HepG2 (cell line): ENCODE measurements around the gene SIK3. TPM values are rescaled to one million over a fixed set of nuclear protein-coding genes. Genes with fewer than 3 reads are reported as not detected.

Experiments used
- ATAC-seq: fragments of 200-7000 bp; cut with Tn5 transposase; 3 replicates; pipeline ENCODE4 v1.9.1; 2020; ENCODE audit warnings: mild to moderate bottlenecking, moderate library complexity
- BruUV-seq: library from RNA; stranded (reverse); fragments of 400-500 nt; replicated peaks from 2 replicates; lab custom pipeline; 2021; lab: Mats Ljungman, UMichigan
- CTCF ChIA-PET: fragments of 300-600 bp; formaldehyde crosslinking; extraction: SDS; loops from one replicate; lab custom pipeline; 2021; ENCODE audit warnings: low total read pairs, inconsistent platforms, low intra/inter-chr PET ratio; lab: Yijun Ruan, JAX
- POLR2A ChIA-PET: fragments of 350-600 bp; sonication (Branson Sonifier 250); formaldehyde crosslinking; loops from one replicate; lab custom pipeline; 2020; ENCODE audit warnings: antibody characterized with exemption, inconsistent platforms; lab: Yijun Ruan, JAX
- DNase-seq: peaks from one replicate; pipeline ENCODE4 v3.0.0-alpha.2; 2015; ENCODE audit warnings: low spot score
- FAIRE-seq: peaks from 3 replicates; lab custom pipeline; 2011; peaks lifted over from hg19 to GRCh38; lab: Jason Lieb, UNC
- H2AFZ ChIP-seq: one replicate; pipeline ENCODE4 v1.6.1; 2011; ENCODE audit warnings: low read length, inconsistent platforms
- H3K27ac ChIP-seq: fragments of 300-600 bp; 3 replicates; pipeline ENCODE4 v1.8.0; 2011; ENCODE audit warnings: mixed run types, mild to moderate bottlenecking, mixed read lengths, low read length, inconsistent platforms; ENCODE audit not compliant: insufficient read depth; ENCODE audit errors: extremely low read length
- H3K27me3 ChIP-seq, 2 experiments: fragments of 200-600 bp in 1 of 2; 2 replicates in 1 of 2; 3 replicates in 1 of 2; pipeline versions ENCODE4 v1.6.0 to v1.8.0; 2011; ENCODE audit warnings: low read length in 2 of 2, mild to moderate bottlenecking in 2 of 2, moderate library complexity in 2 of 2, inconsistent platforms in 1 of 2; ENCODE audit not compliant: insufficient read depth in 2 of 2, control insufficient read depth in 1 of 2
- H3K36me3 ChIP-seq, 2 experiments: fragments of 200-600 bp in 1 of 2; replicated peaks in 1 of 2; 2 replicates in 1 of 2; 3 replicates in 1 of 2; pipeline versions ENCODE4 v1.5.1 to v1.8.0; 2011; ENCODE audit warnings: low read length in 2 of 2, inconsistent platforms in 1 of 2; ENCODE audit not compliant: insufficient read depth in 2 of 2, control insufficient read depth in 1 of 2
- H3K4me1 ChIP-seq: 2 replicates; pipeline ENCODE4 v1.5.1; 2012; ENCODE audit warnings: low read length, inconsistent platforms; ENCODE audit not compliant: insufficient read depth
- H3K4me2 ChIP-seq: 2 replicates; pipeline ENCODE4 v1.6.0; 2011; ENCODE audit warnings: low read depth, low read length, inconsistent platforms
- H3K4me3 ChIP-seq, 3 experiments: fragments of 200-600 bp in 1 of 3; sonication (generic), shearing (Covaris generic) in 1 of 3; replicated peaks in 1 of 3; 2 replicates each; pipeline ENCODE4 v1.5.1; 2011 to 2016; ENCODE audit warnings: low read length in 3 of 3, inconsistent platforms in 2 of 3, low read depth in 2 of 3, mild to moderate bottlenecking in 2 of 3, control low read depth in 1 of 3, mixed read lengths in 1 of 3; ENCODE audit not compliant: insufficient read depth in 1 of 3
- H3K79me2 ChIP-seq: one replicate; pipeline ENCODE4 v1.6.1; 2011; ENCODE audit warnings: low read length, inconsistent platforms; ENCODE audit not compliant: insufficient read depth
- H3K9ac ChIP-seq: 2 replicates; pipeline ENCODE4 v1.6.0; 2011; ENCODE audit warnings: mild to moderate bottlenecking, low read depth, low read length, inconsistent platforms; ENCODE audit not compliant: insufficient read depth
- H3K9me3 ChIP-seq: 2 replicates; pipeline ENCODE4 v1.5.1; 2012; ENCODE audit warnings: mild to moderate bottlenecking, low read length
- H4K20me1 ChIP-seq: 2 replicates; pipeline ENCODE4 v1.6.0; 2011; ENCODE audit warnings: inconsistent platforms, mild to moderate bottlenecking, low read length, moderate library complexity; ENCODE audit not compliant: insufficient read depth
- ATF7 ChIP-seq, 2 experiments: fragments of 450-650 bp in 1 of 2; sonication (generic) in 1 of 2; formaldehyde crosslinking in 1 of 2; IDR thresholded peaks; 2 replicates each; pipeline versions ENCODE4 v1.4.0 to v1.6.1; 2016 to 2020; ENCODE audit warnings: antibody characterized with exemption in 1 of 2, mild to moderate bottlenecking in 1 of 2, missing genetic modification reagents in 1 of 2
- EZH2 ChIP-seq: conservative IDR thresholded peaks from 2 replicates; pipeline ENCODE4 v1.6.1; 2012; ENCODE audit warnings: mild to moderate bottlenecking, low read depth, low read length, moderate library complexity
- MBD4 ChIP-seq: IDR thresholded peaks from 2 replicates; pipeline ENCODE4 v1.6.1; 2012; ENCODE audit warnings: low read length, inconsistent platforms, borderline replicate concordance
- MTA1 ChIP-seq: sonication (generic); formaldehyde crosslinking; IDR thresholded peaks from 2 replicates; pipeline ENCODE4 v1.4.0; 2020; ENCODE audit warnings: missing genetic modification reagents, mild to moderate bottlenecking, borderline replicate concordance
- PHF21A ChIP-seq: sonication (generic); formaldehyde crosslinking; IDR thresholded peaks from 2 replicates; pipeline ENCODE4 v1.5.0; 2020; ENCODE audit warnings: mild to moderate bottlenecking, missing genetic modification reagents
- TAF15 ChIP-seq: fragments of 200-400 bp; formaldehyde crosslinking; IDR thresholded peaks from one replicate; pipeline ENCODE4 v1.6.1; 2018; ENCODE audit warnings: mild to moderate bottlenecking, low read depth, low read length; ENCODE audit not compliant: poor library complexity, severe bottlenecking
- ZNF33B ChIP-seq: sonication (generic); formaldehyde crosslinking; IDR thresholded peaks from 2 replicates; pipeline ENCODE4 v1.5.1; 2020; ENCODE audit warnings: mild to moderate bottlenecking, missing genetic modification reagents
- ZNF468 ChIP-seq: sonication (generic); formaldehyde crosslinking; IDR thresholded peaks from 2 replicates; pipeline ENCODE4 v1.8.0; 2022; ENCODE audit warnings: mild to moderate bottlenecking, moderate library complexity, missing genetic modification reagents
- ZNF619 ChIP-seq: sonication (generic); formaldehyde crosslinking; IDR thresholded peaks from 2 replicates; pipeline ENCODE4 v1.4.0; 2020; ENCODE audit warnings: mild to moderate bottlenecking, missing genetic modification reagents
- WGBS: methylation state at CpG from one replicate; pipeline ENCODE4 v1.1.6; 2017; ENCODE audit warnings: low lambda C conversion rate; 5-methylcytosine and 5-hydroxymethylcytosine counted together
- in situ Hi-C: cut with HindIII; loops from 2 replicates; pipeline ENCODE4 v1.10.0; 2017; ENCODE audit warnings: low pct_unique_long_range_greater_than_20kb; ENCODE audit not compliant: extremely low pct_ligation_motif_present
- intact Hi-C: fragments of 100-400 bp; cut with micrococcal nuclease; formaldehyde crosslinking; loops from one replicate; pipeline ENCODE4 v1.10.0; 2022; ENCODE audit not compliant: unreplicated experiment
- polyA plus RNA-seq, 8 experiments: library from polyadenylated mRNA; depleted of rRNA in 3 of 8; stranded (reverse) in 7 of 8; unstranded in 1 of 8; fragments of >200 nt; fragmentation: Illumina TruSeq in 4 of 8; extraction: Trizol in 4 of 8; gene quantifications; 2 replicates each; pipeline versions ENCODE4 v1.2.1 to v1.2.3, GENCODE V29; 2011 to 2016; ENCODE audit warnings: low read depth in 4 of 8, missing spikeins in 1 of 8, mixed read lengths in 1 of 8; ENCODE audit not compliant: insufficient read depth in 1 of 8
- total RNA-seq, 5 experiments: library from RNA; depleted of rRNA; stranded (reverse); fragments of >200 nt; fragmentation: Illumina TruSeq; extraction: Trizol; gene quantifications; 2 replicates each; pipeline ENCODE4 v1.2.3, GENCODE V29; 2016; ENCODE audit warnings: low read depth in 1 of 5
- TF ChIP-seq, protein P1 (sequence below): sonication (generic); formaldehyde crosslinking; conservative IDR thresholded peaks from 2 replicates; pipeline ENCODE4 v1.8.0; 2022; ENCODE audit warnings: mild to moderate bottlenecking, moderate library complexity, missing genetic modification reagents
- TF ChIP-seq, protein P2 (sequence below): sonication (generic); formaldehyde crosslinking; IDR thresholded peaks from 2 replicates; pipeline ENCODE4 v1.5.0; 2020; ENCODE audit warnings: mild to moderate bottlenecking, missing genetic modification reagents
- TF ChIP-seq, protein P3 (sequence below): sonication (generic); formaldehyde crosslinking; IDR thresholded peaks from 2 replicates; pipeline ENCODE4 v1.8.1; 2022; ENCODE audit warnings: low read depth, mild to moderate bottlenecking, missing genetic modification reagents
- TF ChIP-seq, protein P4 (sequence below), 2 experiments: sonication (generic) in 1 of 2; formaldehyde crosslinking in 1 of 2; IDR thresholded peaks; 2 replicates each; pipeline versions ENCODE4 v1.4.0 to v1.6.1; 2016 to 2020; ENCODE audit warnings: borderline replicate concordance in 1 of 2, low read depth in 1 of 2, mild to moderate bottlenecking in 1 of 2, missing genetic modification reagents in 1 of 2

The SIK3 gene
- total and polyA plus RNA-seq, 2 of the 13 experiments (the other 11 are each of a cell fraction or from before 2014, with no cell fraction given) = 5.7 to 9.8 TPM

DNA sequence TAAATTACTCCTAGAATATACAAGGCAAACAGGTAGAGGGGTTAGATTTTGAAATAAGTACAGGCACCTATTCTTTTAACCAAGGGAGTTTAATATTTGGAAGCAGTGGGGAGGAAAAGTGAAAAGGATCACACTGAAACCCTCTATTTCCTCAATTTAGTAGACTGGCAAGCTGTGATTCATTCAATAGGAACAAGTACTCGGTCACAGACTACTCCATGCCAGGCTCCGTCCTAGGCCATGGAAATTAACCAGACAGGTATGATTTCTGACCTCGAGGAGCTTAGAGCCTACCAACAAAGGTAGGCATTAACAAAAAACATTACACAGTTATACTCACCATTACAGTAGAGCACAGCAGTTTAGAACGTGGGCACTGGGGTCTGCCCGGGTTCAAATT, 40.9 kb downstream of the SIK3 start:
- H2AFZ ChIP-seq = no peak overlapping the region
- peaks cover 49% of the 10 kb centered on the region for H3K79me2 ChIP-seq
- no peaks in the 10 kb centered on the region for H3K9me3 ChIP-seq
- peaks cover 25% of the 10 kb centered on the region for H4K20me1 ChIP-seq
- 87% methylated on average over 5 of the region's 5 CpGs for whole genome bisulfite sequencing
- no peak for ATAC-seq
- ChIA-PET CTCF (no interaction called here), POLR2A (no interaction called here)
- in situ Hi-C loops (no loop called here), intact Hi-C loops (no loop called here)
- H3K36me3 ChIP-seq = no peaks in the 10 kb centered on the region
- no peak for FAIRE-seq
- H3K27me3 ChIP-seq = no peaks in the 10 kb centered on the region
- DNase-seq = no peak
- H3K4me2 ChIP-seq = no peak overlapping the region
- H3K4me1 ChIP-seq = peaks cover 27% of the 10 kb centered on the region; the same call in 1 of the 2 replicates
- no TSS peak for BruUV-seq
- H3K27ac ChIP-seq = no peak overlapping the region
- no peak overlapping the region for H3K4me3 ChIP-seq
- H3K9ac ChIP-seq = no peak overlapping the region
- TF ChIP-seq, protein P1, sequence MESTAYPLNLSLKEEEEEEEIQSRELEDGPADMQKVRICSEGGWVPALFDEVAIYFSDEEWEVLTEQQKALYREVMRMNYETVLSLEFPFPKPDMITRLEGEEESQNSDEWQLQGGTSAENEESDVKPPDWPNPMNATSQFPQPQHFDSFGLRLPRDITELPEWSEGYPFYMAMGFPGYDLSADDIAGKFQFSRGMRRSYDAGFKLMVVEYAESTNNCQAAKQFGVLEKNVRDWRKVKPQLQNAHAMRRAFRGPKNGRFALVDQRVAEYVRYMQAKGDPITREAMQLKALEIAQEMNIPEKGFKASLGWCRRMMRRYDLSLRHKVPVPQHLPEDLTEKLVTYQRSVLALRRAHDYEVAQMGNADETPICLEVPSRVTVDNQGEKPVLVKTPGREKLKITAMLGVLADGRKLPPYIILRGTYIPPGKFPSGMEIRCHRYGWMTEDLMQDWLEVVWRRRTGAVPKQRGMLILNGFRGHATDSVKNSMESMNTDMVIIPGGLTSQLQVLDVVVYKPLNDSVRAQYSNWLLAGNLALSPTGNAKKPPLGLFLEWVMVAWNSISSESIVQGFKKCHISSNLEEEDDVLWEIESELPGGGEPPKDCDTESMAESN (CRISPR knock-in tag) = no peak
- TF ChIP-seq ZNF468 = no peak
- TF ChIP-seq ATF7 (IDR thresholded peaks at IDR 0.05) = no peak
- no peak for TF ChIP-seq ATF7 (CRISPR knock-in tag; IDR thresholded peaks at IDR 0.05)
- TF ChIP-seq MTA1 = no peak
- no peak for TF ChIP-seq ZNF33B (CRISPR knock-in tag)
- TF ChIP-seq TAF15 = no peak
- TF ChIP-seq, protein P2, sequence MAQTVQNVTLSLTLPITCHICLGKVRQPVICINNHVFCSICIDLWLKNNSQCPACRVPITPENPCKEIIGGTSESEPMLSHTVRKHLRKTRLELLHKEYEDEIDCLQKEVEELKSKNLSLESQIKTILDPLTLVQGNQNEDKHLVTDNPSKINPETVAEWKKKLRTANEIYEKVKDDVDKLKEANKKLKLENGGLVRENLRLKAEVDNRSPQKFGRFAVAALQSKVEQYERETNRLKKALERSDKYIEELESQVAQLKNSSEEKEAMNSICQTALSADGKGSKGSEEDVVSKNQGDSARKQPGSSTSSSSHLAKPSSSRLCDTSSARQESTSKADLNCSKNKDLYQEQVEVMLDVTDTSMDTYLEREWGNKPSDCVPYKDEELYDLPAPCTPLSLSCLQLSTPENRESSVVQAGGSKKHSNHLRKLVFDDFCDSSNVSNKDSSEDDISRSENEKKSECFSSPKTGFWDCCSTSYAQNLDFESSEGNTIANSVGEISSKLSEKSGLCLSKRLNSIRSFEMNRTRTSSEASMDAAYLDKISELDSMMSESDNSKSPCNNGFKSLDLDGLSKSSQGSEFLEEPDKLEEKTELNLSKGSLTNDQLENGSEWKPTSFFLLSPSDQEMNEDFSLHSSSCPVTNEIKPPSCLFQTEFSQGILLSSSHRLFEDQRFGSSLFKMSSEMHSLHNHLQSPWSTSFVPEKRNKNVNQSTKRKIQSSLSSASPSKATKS (CRISPR knock-in tag) = no peak
- TF ChIP-seq, protein P3, sequence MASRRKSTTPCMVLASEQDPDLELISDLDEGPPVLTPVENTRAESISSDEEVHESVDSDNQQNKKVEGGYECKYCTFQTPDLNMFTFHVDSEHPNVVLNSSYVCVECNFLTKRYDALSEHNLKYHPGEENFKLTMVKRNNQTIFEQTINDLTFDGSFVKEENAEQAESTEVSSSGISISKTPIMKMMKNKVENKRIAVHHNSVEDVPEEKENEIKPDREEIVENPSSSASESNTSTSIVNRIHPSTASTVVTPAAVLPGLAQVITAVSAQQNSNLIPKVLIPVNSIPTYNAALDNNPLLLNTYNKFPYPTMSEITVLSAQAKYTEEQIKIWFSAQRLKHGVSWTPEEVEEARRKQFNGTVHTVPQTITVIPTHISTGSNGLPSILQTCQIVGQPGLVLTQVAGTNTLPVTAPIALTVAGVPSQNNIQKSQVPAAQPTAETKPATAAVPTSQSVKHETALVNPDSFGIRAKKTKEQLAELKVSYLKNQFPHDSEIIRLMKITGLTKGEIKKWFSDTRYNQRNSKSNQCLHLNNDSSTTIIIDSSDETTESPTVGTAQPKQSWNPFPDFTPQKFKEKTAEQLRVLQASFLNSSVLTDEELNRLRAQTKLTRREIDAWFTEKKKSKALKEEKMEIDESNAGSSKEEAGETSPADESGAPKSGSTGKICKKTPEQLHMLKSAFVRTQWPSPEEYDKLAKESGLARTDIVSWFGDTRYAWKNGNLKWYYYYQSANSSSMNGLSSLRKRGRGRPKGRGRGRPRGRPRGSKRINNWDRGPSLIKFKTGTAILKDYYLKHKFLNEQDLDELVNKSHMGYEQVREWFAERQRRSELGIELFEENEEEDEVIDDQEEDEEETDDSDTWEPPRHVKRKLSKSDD (CRISPR knock-in tag) = no peak
- TF ChIP-seq, protein P4, sequence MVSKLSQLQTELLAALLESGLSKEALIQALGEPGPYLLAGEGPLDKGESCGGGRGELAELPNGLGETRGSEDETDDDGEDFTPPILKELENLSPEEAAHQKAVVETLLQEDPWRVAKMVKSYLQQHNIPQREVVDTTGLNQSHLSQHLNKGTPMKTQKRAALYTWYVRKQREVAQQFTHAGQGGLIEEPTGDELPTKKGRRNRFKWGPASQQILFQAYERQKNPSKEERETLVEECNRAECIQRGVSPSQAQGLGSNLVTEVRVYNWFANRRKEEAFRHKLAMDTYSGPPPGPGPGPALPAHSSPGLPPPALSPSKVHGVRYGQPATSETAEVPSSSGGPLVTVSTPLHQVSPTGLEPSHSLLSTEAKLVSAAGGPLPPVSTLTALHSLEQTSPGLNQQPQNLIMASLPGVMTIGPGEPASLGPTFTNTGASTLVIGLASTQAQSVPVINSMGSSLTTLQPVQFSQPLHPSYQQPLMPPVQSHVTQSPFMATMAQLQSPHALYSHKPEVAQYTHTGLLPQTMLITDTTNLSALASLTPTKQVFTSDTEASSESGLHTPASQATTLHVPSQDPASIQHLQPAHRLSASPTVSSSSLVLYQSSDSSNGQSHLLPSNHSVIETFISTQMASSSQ (IDR thresholded peaks at IDR 0.05; ENCODE audit: low read depth) = no peak
- TF ChIP-seq, protein P4 (CRISPR knock-in tag; IDR thresholded peaks at IDR 0.05; ENCODE audit: borderline replicate concordance) = no peak
- no peak for TF ChIP-seq MBD4
- no peak for TF ChIP-seq EZH2
- no peak for TF ChIP-seq PHF21A
- TF ChIP-seq ZNF619 (CRISPR knock-in tag) = no peak
